ENCODE measurements around the gene ANKS1A.
"Not testable (repeated sequence)": the region's sequence is repeated elsewhere in the genome, so short reads cannot be mapped to it uniquely, and the experiment has no call there.

Gene ANKS1A

GRCh38 chr6:34993213-34993612, 104.2 kb downstream of the ANKS1A start:
- no peak for DNase-seq (ENCODE audit: low read depth in 2 of 2)
- no peak overlapping the region for H3K4me3 ChIP-seq (replicated peaks in 1 of 2; ENCODE audit: low read depth in 2 of 2, low read length in 2 of 2)
- no peak for TF ChIP-seq CTCF (IDR thresholded peaks at IDR 0.05; ENCODE audit: low read depth, low read length)

- TF ChIP-seq CTCF (IDR thresholded peaks at IDR 0.05; ENCODE audit: low read depth, low read length): no peak
- H3K4me3 ChIP-seq (replicated peaks in 1 of 2; ENCODE audit: low read depth in 2 of 2, low read length in 2 of 2): no peak overlapping the region
- no peak for DNase-seq (ENCODE audit: low read depth in 2 of 2)
Observed at GRCh38 chr6:34994693-34995092, 105.6 kb downstream of the ANKS1A start.

GRCh38 chr6:34998417-34998816, 109.4 kb downstream of the ANKS1A start:
- not testable (repeated sequence) for H3K4me3 ChIP-seq (replicated peaks in 1 of 2; ENCODE audit: low read depth in 2 of 2, low read length in 2 of 2); DNase-seq (ENCODE audit: low read depth in 2 of 2)

- not testable (repeated sequence) for H3K4me3 ChIP-seq (replicated peaks in 1 of 2; ENCODE audit: low read depth in 2 of 2, low read length in 2 of 2); DNase-seq (ENCODE audit: low read depth in 2 of 2)
Observed at GRCh38 chr6:34999153-34999552, 110.1 kb downstream of the ANKS1A start.

- not testable (repeated sequence) for H3K4me3 ChIP-seq (replicated peaks in 1 of 2; ENCODE audit: low read depth in 2 of 2, low read length in 2 of 2); DNase-seq (ENCODE audit: low read depth in 2 of 2)
Observed at GRCh38 chr6:34999962-35000361, 110.9 kb downstream of the ANKS1A start.

GRCh38 chr6:35001349-35001748, 112.3 kb downstream of the ANKS1A start:
- not testable (repeated sequence) for DNase-seq (ENCODE audit: low read depth in 2 of 2); H3K4me3 ChIP-seq (replicated peaks in 1 of 2; ENCODE audit: low read depth in 2 of 2, low read length in 2 of 2)

- DNase-seq (ENCODE audit: low read depth in 2 of 2); H3K4me3 ChIP-seq (replicated peaks in 1 of 2; ENCODE audit: low read depth in 2 of 2, low read length in 2 of 2): not testable (repeated sequence)
Observed at GRCh38 chr6:35003886-35004530, 115.0 kb downstream of the ANKS1A start.

GRCh38 chr6:35007016-35007415, 118.0 kb downstream of the ANKS1A start:
- DNase-seq (ENCODE audit: low read depth in 2 of 2): no peak

GRCh38 chr6:35008858-35009257, 119.8 kb downstream of the ANKS1A start:
- no peak overlapping the region for H3K4me3 ChIP-seq (replicated peaks in 1 of 2; ENCODE audit: low read depth in 2 of 2, low read length in 2 of 2)
- DNase-seq (ENCODE audit: low read depth in 2 of 2): no peak
- no peak for TF ChIP-seq CTCF (IDR thresholded peaks at IDR 0.05; ENCODE audit: low read depth, low read length)

More at GRCh38 chr6:35007016-35007415, 118.0 kb downstream of the ANKS1A start:
- TF ChIP-seq CTCF (IDR thresholded peaks at IDR 0.05; ENCODE audit: low read depth, low read length): no peak
- no peak overlapping the region for H3K4me3 ChIP-seq (replicated peaks in 1 of 2; ENCODE audit: low read depth in 2 of 2, low read length in 2 of 2)

Data from cardiac fibroblast (primary cell).